Tibial nerve (tissue), 4 donors: ENCODE data around the gene OPN5. TPM values are rescaled to one million over a fixed set of nuclear protein-coding genes. Genes with fewer than 3 reads are reported as not detected.

Experiments
- DNase-seq, 2 donors: peaks; one replicate each; pipeline ENCODE4 v3.0.0-alpha.2; 2019; ENCODE audit warnings: low spot score in 2 of 2
- H3K27ac ChIP-seq, 4 donors: fragments of 200-600 bp; sonication (generic) in 3 of 4; one replicate each; pipeline ENCODE4 v1.5.1; 2017 to 2019; ENCODE audit warnings: mild to moderate bottlenecking in 1 of 4
- H3K27me3 ChIP-seq, 2 donors: fragments of 200-600 bp; sonication (generic) in 1 of 2; one replicate each; pipeline versions ENCODE4 v1.5.1 to v1.6.0; 2017 to 2019
- H3K36me3 ChIP-seq, 3 donors: fragments of 200-600 bp; sonication (generic); one replicate each; pipeline ENCODE4 v1.5.1; 2018 to 2019
- H3K4me1 ChIP-seq, 4 donors: fragments of 200-600 bp; sonication (generic) in 3 of 4; one replicate each; pipeline ENCODE4 v1.5.1; 2017 to 2019
- H3K4me3 ChIP-seq, 4 donors: fragments of 200-600 bp; sonication (generic) in 3 of 4; one replicate each; pipeline ENCODE4 v1.5.1; 2017 to 2019; ENCODE audit warnings: mild to moderate bottlenecking in 1 of 4, moderate library complexity in 1 of 4
- H3K9me3 ChIP-seq, 4 donors: fragments of 200-600 bp; sonication (generic) in 3 of 4; one replicate each; pipeline ENCODE4 v1.5.1; 2017 to 2019
- EP300 ChIP-seq, 2 donors: sonication (generic); formaldehyde crosslinking; IDR thresholded peaks; one replicate each; pipeline ENCODE4 v1.6.1; 2017; ENCODE audit warnings: antibody characterized with exemption in 2 of 2, mild to moderate bottlenecking in 1 of 2
- POLR2A ChIP-seq, 2 donors: fragments of 450-650 bp; IDR thresholded peaks; one replicate each; pipeline ENCODE4 v1.6.1; 2017; ENCODE audit warnings: antibody characterized with exemption in 2 of 2, mild to moderate bottlenecking in 2 of 2, moderate library complexity in 2 of 2
- WGBS, 2 donors: methylation state at CpG; one replicate each; pipeline ENCODE4 v1.1.5; 2018; 5-methylcytosine and 5-hydroxymethylcytosine counted together
- total RNA-seq, 4 donors: library from RNA; depleted of rRNA; stranded (reverse); fragments of >200 nt; gene quantifications; one replicate each; pipeline ENCODE4 v1.1.0, GENCODE V29; 2016
- TF ChIP-seq, protein P1 (sequence below), 5 experiments: fragments of 200-600 bp in 3 of 5; fragments of 450-650 bp in 2 of 5; sonication (generic) in 3 of 5; IDR thresholded peaks; one replicate each; pipeline ENCODE4 v1.5.1; 2016 to 2019; ENCODE audit warnings: antibody characterized with exemption in 5 of 5, mild to moderate bottlenecking in 3 of 5, moderate library complexity in 2 of 5

The OPN5 gene
- total RNA-seq, 4 donors from 2014 or later: not detected

DNA sequence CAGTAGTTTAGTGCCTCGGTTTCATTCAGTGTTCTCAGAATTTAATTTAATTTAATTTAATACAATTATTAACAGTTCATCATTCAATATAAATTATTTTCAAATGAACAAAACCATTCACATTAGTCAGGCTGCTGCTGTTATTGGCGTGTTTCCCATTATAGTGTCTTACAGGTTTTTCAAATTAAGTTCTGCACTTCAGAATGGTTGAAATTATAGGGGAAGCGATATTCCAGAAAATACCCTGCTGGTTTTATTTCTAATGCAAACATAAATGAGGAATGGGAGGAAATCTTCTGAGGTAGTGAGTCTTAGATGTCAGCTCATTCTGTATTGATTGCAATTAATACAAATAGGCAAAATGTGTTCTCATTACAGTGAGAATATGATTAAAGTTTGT, 37.6 kb downstream of the OPN5 start:
- no peak for TF ChIP-seq POLR2A (IDR thresholded peaks at IDR 0.05)
- TF ChIP-seq, protein P1, sequence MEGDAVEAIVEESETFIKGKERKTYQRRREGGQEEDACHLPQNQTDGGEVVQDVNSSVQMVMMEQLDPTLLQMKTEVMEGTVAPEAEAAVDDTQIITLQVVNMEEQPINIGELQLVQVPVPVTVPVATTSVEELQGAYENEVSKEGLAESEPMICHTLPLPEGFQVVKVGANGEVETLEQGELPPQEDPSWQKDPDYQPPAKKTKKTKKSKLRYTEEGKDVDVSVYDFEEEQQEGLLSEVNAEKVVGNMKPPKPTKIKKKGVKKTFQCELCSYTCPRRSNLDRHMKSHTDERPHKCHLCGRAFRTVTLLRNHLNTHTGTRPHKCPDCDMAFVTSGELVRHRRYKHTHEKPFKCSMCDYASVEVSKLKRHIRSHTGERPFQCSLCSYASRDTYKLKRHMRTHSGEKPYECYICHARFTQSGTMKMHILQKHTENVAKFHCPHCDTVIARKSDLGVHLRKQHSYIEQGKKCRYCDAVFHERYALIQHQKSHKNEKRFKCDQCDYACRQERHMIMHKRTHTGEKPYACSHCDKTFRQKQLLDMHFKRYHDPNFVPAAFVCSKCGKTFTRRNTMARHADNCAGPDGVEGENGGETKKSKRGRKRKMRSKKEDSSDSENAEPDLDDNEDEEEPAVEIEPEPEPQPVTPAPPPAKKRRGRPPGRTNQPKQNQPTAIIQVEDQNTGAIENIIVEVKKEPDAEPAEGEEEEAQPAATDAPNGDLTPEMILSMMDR (IDR thresholded peaks at IDR 0.05): no peak
- no peak for TF ChIP-seq EP300 (IDR thresholded peaks at IDR 0.05)
- Histone ChIP-seq H3K4me3 (no peak overlapping the region), H3K4me1 (no peaks in the 10 kb centered on the region), H3K27ac (no peak overlapping the region), H3K27me3 (no peaks in the 10 kb centered on the region), H3K9me3 (no peaks in the 10 kb centered on the region), H3K36me3 (no peaks in the 10 kb centered on the region)
- WGBS, 2 donors: 75 to 77% methylated on average over 3 of the region's 3 CpGs
- DNase-seq: no peak

DNA sequence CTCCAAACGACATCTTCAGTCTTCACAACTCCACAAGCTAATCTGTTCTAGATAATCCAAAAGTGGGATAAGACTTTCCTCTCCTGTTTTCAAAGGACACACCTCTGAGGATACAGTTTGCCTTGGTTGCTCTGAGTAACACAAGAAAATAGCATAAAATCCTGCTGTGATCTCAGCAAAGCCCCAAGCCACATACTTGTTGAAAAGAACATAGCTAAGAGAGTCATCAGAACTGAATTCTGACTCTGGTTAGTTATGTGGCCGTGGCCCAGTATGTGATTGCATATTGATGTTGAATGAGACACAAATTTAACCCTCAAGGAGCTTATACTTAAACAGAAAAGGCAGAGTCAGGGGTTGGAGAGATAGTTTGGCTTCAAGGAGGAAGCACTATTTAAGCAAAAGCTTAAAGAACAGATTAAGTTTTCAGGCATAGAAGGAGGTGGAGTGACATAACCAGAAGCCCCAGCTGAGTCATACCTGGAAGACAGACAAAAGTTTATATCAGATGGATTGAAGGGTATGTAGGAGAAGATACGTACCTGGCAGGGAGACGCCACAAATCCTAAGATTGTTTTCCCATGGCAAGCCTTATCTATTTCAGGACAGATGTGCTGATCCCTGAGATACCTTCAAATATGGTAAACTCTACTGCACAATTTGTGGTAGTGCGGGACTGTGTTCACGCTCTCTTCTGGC, 41.2 kb downstream of the OPN5 start:
- H3K9me3 ChIP-seq: no peaks in the 10 kb centered on the region
- H3K27me3 ChIP-seq: no peaks in the 10 kb centered on the region
- no peaks in the 10 kb centered on the region for H3K4me1 ChIP-seq
- TF ChIP-seq, protein P1 (IDR thresholded peaks at IDR 0.05): no peak
- TF ChIP-seq POLR2A (IDR thresholded peaks at IDR 0.05) (no peak), EP300 (IDR thresholded peaks at IDR 0.05) (no peak)
- no peak overlapping the region for H3K4me3 ChIP-seq
- no peaks in the 10 kb centered on the region for H3K36me3 ChIP-seq
- H3K27ac ChIP-seq: no peak overlapping the region
- WGBS, 2 donors: 83 to 88% methylated on average over 6 of the region's 6 CpGs
- DNase-seq: no peak

DNA sequence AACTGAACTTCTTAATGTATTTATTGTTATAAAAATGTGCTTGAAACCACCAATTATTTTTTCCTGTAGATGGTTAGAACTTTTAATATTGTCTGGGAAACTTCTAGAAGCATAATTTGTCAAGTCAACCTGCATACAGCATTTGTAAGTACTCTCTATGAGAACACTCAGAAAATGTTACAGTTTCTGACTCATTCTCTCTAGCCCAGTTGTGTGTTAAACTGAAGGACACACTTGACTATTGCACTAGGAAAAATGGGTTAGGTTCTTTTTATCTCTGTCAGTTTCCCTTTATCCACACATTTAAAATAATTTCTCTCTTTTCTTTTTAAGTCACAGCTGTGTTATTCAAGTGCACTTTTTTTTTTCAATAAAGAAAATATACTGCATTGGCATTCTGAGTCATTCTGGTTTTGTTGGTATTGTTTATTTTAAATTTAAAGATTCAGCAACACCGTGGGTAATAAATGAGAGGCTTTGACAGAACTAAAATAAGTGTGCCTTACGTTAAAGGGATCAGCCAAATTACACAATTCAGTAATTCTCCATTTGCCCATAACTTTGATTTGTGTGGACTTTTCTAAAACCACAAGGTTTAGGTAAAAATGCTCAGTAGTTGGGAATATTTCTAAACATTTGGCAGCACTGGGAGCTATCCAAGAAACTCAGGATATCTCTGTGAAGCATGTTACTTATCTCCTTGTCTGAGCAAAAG, 50.7 kb downstream of the OPN5 start:
- H3K27ac ChIP-seq: no peak overlapping the region
- H3K4me3 ChIP-seq: no peak overlapping the region
- no peaks in the 10 kb centered on the region for H3K9me3 ChIP-seq
- H3K27me3 ChIP-seq: no peaks in the 10 kb centered on the region
- no peaks in the 10 kb centered on the region for H3K4me1 ChIP-seq
- WGBS, 2 donors: 18 to 28% methylated on average over 2 of the region's 2 CpGs
- H3K36me3 ChIP-seq: no peaks in the 10 kb centered on the region
- no peak for TF ChIP-seq POLR2A (IDR thresholded peaks at IDR 0.05)
- TF ChIP-seq, protein P1 (IDR thresholded peaks at IDR 0.05): no peak
- TF ChIP-seq EP300 (IDR thresholded peaks at IDR 0.05): no peak
- no peak for DNase-seq

DNA sequence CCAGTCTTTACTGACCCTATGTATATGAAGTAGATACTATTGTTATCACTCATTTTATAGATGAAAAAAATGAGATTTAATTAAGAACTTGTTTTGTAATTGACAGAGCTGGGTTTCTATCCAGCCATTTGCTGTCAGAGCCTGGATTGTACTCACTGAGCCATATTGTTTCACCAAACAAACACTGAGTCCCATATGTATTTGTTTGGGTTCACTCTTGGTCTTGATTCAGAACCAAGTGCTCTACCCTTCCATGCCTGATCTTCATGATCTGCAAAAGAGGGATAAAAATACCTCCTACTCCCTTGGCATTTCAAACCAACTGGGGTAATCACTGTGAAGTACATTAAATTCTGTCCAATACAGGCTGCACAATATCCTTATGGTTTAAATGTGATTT, 52.4 kb downstream of the OPN5 start:
- no peaks in the 10 kb centered on the region for H3K27me3 ChIP-seq
- DNase-seq: no peak
- H3K36me3 ChIP-seq: no peaks in the 10 kb centered on the region
- TF ChIP-seq POLR2A (IDR thresholded peaks at IDR 0.05): no peak
- TF ChIP-seq EP300 (IDR thresholded peaks at IDR 0.05): no peak
- TF ChIP-seq, protein P1 (IDR thresholded peaks at IDR 0.05): no peak
- no peaks in the 10 kb centered on the region for H3K9me3 ChIP-seq
- H3K4me1 ChIP-seq: no peaks in the 10 kb centered on the region
- no peak overlapping the region for H3K27ac ChIP-seq
- no peak overlapping the region for H3K4me3 ChIP-seq

DNA sequence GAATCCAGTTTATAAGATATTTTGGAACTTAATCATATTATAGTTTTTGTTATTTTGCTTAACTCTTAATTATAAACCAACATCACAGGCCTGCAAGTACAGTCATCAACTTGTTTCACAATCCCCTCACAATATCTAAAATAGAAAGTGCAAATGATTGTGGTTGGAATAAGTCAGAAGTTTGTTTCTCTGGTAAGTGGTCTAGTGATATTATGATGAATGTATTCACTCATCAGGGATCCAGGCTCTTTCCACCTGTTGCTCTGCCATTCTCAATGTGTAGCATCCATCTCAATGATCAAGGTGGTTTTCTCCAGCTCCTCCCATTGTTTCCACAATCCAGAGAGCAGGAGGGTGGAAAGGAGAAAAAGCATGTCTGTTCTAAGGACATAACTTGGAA, 54.2 kb downstream of the OPN5 start:
- DNase-seq: no peak
- H3K4me3 ChIP-seq: no peak overlapping the region
- H3K9me3 ChIP-seq: no peaks in the 10 kb centered on the region
- TF ChIP-seq, protein P1 (IDR thresholded peaks at IDR 0.05): no peak
- TF ChIP-seq POLR2A (IDR thresholded peaks at IDR 0.05): no peak
- no peak for TF ChIP-seq EP300 (IDR thresholded peaks at IDR 0.05)
- H3K36me3 ChIP-seq: no peaks in the 10 kb centered on the region
- H3K4me1 ChIP-seq: peaks cover 0 to under 1% (median 0%) of the 10 kb centered on the region in 4 donors
- no peak overlapping the region for H3K27ac ChIP-seq
- no peaks in the 10 kb centered on the region for H3K27me3 ChIP-seq
